HG03039 (cell line): Measurements from ENCODE around the gene IPO4.
"Not testable (repeated sequence)": the region's sequence is repeated elsewhere in the genome, so short reads cannot be mapped to it uniquely, and the experiment has no call there.

Experiments
- ATAC-seq: cut with Tn5 transposase; IDR thresholded peaks from one replicate; pipeline ENCODE4 v1.9.1; 2021; ENCODE audit warnings: mild to moderate bottlenecking, moderate library complexity; ENCODE audit not compliant: unreplicated experiment

Gene IPO4

GRCh38 chr14:24215495-24216344, 27.1 kb upstream of the IPO4 start, which contains the start of gene MDP1:
Gene MDP1, minus strand, starts transcription at chr14:24216066. Its CDS starts 111 bp downstream, at chr14:24215955.
- ATAC-seq = peak; percentile 55

- no peak for ATAC-seq
These were observed 25.4 kb upstream of the IPO4 start for GRCh38 chr14:24213866-24214662.

GRCh38 chr14:24212924-24213865, 24.6 kb upstream of the IPO4 start, which contains the start of gene CHMP4A:
Gene CHMP4A, minus strand, starts transcription at chr14:24213488. Its CDS starts 49 bp downstream, at chr14:24213439.
- peak; percentile 65 for ATAC-seq

- no peak for ATAC-seq
These were observed 22.7 kb upstream of the IPO4 start for GRCh38 chr14:24211311-24211710.

GRCh38 chr14:24207625-24208024, 19.0 kb upstream of the IPO4 start:
- no peak for ATAC-seq

- no peak for ATAC-seq
These were observed 18.5 kb upstream of the IPO4 start for GRCh38 chr14:24207104-24207551.

GRCh38 chr14:24206260-24207103, 17.9 kb upstream of the IPO4 start:
- ATAC-seq = no peak

GRCh38 chr14:24204163-24205146, 15.8 kb upstream of the IPO4 start:
- ATAC-seq = no peak

- ATAC-seq = not testable (repeated sequence)
These were observed 14.8 kb upstream of the IPO4 start for GRCh38 chr14:24203249-24203886.

- ATAC-seq = not testable (repeated sequence)
These were observed 13.9 kb upstream of the IPO4 start for GRCh38 chr14:24202538-24202937.

- no peak for ATAC-seq
These were observed 10.4 kb upstream of the IPO4 start for GRCh38 chr14:24198814-24199524.

GRCh38 chr14:24197056-24197450, 8.4 kb upstream of the IPO4 start:
- no peak for ATAC-seq

- ATAC-seq = no peak
These were observed 7.7 kb upstream of the IPO4 start for GRCh38 chr14:24196071-24197055.

GRCh38 chr14:24195186-24196070, 6.8 kb upstream of the IPO4 start, which contains the start of gene TM9SF1:
Gene TM9SF1, minus strand, starts transcription at chr14:24195441. Its CDS starts 422 bp downstream, at chr14:24195019.
- peak; percentile 79 for ATAC-seq

GRCh38 chr14:24194873-24195185, 6.2 kb upstream of the IPO4 start:
- no peak for ATAC-seq
